WI38 (cell line): ENCODE measurements around the gene CDKN1A.

Experiments
- H3K4me3 ChIP-seq: 2 replicates; pipeline ENCODE4 v1.5.1; 2011; ENCODE audit warnings: low read depth, mild to moderate bottlenecking, control low read depth, low read length
- CTCF ChIP-seq: IDR thresholded peaks from 2 replicates; pipeline ENCODE4 v1.5.1; 2012; ENCODE audit warnings: low read depth, mild to moderate bottlenecking, control low read depth, low read length

The CDKN1A gene

GRCh38 chr6:36713846-36714245, 35.3 kb downstream of the CDKN1A start:
- no peak overlapping the region for H3K4me3 ChIP-seq
- TF ChIP-seq CTCF, result no peak

- no peak overlapping the region for H3K4me3 ChIP-seq
- no peak for TF ChIP-seq CTCF
Measured at GRCh38 chr6:36714511-36714910, 36.0 kb downstream of the CDKN1A start.

- H3K4me3 ChIP-seq, result no peak overlapping the region
- no peak for TF ChIP-seq CTCF
Measured at GRCh38 chr6:36715469-36715868, 37.0 kb downstream of the CDKN1A start.

GRCh38 chr6:36716476-36717093, 38.1 kb downstream of the CDKN1A start:
- no peak overlapping the region for H3K4me3 ChIP-seq
- no peak for TF ChIP-seq CTCF

- no peak overlapping the region for H3K4me3 ChIP-seq
- TF ChIP-seq CTCF, result no peak
Measured at GRCh38 chr6:36717231-36717825, 38.8 kb downstream of the CDKN1A start.

- no peak for TF ChIP-seq CTCF
- no peak overlapping the region for H3K4me3 ChIP-seq
Measured at GRCh38 chr6:36717871-36718540, 39.5 kb downstream of the CDKN1A start.

GRCh38 chr6:36718560-36718959, 40.0 kb downstream of the CDKN1A start:
- no peak overlapping the region for H3K4me3 ChIP-seq
- TF ChIP-seq CTCF, result no peak
